ENCODE results near the gene ERC1.
"Not testable (repeated sequence)": the region's sequence is repeated elsewhere in the genome, so short reads cannot be mapped to it uniquely, and the experiment has no call there.

Gene ERC1

DNA sequence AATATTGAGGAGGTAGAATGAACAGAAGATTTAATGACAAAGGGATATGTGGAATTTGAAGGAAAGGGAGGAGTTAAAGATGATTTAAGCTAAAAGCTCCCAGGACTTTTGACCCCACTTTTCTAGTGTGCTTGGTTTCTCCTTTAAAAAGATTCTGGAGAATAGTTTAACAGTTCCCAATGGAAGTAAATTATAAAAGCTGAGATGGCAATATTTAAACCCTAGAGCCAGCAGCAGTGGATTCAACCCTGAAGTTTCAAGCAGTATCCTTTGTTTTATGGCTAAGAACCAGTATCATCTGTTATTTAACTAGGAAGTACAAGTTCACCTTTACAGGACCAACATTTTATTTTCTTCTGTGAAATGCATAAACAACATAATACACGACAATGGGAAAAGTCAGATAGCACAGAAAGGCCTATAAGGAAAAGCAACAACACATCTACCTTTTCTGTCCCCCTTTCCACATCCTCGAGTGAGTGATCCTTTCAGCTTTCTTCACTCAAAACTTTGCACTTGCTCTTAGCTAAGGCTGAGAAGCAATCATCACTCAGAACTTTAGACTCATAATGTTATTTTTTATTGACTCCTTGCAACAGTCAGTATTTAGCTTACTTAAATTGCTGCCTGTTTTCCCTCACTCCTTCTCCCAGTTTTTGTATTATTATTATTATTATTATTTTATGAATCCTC, 338.9 kb downstream of the ERC1 start:
- no peak overlapping the region for H3K4me3 ChIP-seq (ENCODE audit: low read depth, low read length)
- TF ChIP-seq, protein P1, sequence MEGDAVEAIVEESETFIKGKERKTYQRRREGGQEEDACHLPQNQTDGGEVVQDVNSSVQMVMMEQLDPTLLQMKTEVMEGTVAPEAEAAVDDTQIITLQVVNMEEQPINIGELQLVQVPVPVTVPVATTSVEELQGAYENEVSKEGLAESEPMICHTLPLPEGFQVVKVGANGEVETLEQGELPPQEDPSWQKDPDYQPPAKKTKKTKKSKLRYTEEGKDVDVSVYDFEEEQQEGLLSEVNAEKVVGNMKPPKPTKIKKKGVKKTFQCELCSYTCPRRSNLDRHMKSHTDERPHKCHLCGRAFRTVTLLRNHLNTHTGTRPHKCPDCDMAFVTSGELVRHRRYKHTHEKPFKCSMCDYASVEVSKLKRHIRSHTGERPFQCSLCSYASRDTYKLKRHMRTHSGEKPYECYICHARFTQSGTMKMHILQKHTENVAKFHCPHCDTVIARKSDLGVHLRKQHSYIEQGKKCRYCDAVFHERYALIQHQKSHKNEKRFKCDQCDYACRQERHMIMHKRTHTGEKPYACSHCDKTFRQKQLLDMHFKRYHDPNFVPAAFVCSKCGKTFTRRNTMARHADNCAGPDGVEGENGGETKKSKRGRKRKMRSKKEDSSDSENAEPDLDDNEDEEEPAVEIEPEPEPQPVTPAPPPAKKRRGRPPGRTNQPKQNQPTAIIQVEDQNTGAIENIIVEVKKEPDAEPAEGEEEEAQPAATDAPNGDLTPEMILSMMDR (IDR thresholded peaks at IDR 0.05; ENCODE audit: borderline replicate concordance, insufficient read depth, low read depth, low read length) = no peak

DNA sequence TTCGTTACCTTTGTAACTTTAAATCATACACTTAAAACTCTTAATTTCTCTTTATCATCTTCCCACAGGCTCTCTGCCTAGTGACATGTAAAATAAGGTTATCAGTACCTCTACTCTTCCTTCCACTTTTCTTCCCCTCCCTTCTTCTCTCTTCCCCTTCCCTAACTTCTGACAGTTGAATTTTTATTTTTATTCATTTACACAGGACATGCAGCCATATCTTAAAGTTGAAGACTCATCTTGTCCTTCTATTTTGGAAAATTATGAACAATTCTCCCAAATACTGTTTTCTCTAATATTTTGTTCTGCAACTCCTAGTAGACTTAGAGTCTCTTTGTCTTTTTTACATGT, 339.4 kb downstream of the ERC1 start:
- TF ChIP-seq, protein P1 (IDR thresholded peaks at IDR 0.05; ENCODE audit: borderline replicate concordance, insufficient read depth, low read depth, low read length) = no peak
- no peak overlapping the region for H3K4me3 ChIP-seq (ENCODE audit: low read depth, low read length)

DNA sequence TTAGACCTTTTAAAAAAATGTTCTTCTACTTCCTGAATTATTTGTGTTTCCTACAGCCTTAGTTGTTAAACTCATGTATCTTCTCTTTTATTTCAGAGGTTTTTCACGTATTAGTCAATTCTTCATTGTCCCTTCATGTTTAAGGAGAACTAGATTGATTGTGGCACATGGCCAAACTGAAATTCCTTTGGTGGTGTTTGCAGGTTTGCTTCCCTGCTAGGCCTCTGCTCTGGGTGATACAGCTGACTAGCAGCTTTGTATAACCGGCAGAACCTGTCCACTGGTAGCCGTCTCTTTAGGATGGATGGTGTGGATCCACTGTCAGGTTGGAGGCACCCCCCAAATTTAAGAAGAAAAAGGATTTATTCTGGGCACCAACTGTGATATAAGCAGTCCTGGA, 341.3 kb downstream of the ERC1 start:
- H3K4me3 ChIP-seq (ENCODE audit: low read depth, low read length) = no peak overlapping the region
- TF ChIP-seq, protein P1 (IDR thresholded peaks at IDR 0.05; ENCODE audit: borderline replicate concordance, insufficient read depth, low read depth, low read length) = no peak

DNA sequence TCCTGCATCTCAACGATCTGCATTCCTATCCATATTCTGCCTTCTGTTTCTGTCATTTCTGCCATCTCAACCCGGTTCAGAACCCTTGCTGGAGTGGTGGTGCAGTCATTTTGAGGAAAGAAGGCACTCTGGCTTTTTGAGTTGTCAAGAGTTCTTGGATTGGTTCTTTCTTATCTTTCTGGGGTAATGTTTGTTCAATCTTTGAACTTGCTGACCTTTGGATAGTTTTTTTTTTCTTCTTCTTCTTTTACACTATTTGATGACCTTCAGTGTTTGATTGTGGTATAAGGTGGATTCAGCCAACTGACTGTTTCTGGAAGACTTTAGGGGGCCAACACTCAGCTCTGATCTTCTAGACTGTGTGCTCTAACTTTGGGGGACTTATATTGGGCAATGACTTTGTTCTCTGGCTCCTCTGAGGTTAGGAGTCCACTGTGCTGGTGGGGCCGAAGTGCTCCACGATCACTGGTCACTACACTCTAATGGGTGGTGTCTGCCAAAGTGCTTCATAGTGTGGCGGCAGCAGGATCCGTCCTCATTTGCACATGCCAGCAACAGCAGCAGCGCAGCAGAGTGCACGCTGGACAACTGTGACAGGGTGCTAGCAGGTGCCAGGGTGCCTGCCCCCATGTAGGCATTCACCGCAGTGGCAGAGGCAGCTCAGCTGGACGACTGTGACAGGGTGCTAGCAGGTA, 347.6 kb downstream of the ERC1 start:
- no peak overlapping the region for H3K4me3 ChIP-seq (ENCODE audit: low read depth, low read length)
- TF ChIP-seq, protein P1 (IDR thresholded peaks at IDR 0.05; ENCODE audit: borderline replicate concordance, insufficient read depth, low read depth, low read length) = no peak

DNA sequence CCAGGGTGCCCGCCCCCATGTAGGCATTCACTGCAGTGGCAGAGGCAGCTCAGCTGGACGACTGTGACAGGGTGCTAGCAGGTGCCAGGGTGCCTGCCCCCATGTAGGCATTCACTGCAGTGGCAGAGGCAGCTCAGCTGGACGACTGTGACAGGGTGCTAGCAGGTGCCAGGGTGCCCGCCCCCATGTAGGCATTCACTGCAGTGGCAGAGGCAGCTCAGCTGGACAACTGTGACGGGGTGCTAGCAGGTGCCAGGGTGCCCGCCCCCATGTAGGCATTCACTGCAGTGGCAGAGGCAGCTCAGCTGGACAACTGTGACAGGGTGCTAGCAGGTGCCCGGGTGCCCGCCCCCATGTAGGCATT, 348.1 kb downstream of the ERC1 start:
- not testable (repeated sequence) for H3K4me3 ChIP-seq (ENCODE audit: low read depth, low read length)

DNA sequence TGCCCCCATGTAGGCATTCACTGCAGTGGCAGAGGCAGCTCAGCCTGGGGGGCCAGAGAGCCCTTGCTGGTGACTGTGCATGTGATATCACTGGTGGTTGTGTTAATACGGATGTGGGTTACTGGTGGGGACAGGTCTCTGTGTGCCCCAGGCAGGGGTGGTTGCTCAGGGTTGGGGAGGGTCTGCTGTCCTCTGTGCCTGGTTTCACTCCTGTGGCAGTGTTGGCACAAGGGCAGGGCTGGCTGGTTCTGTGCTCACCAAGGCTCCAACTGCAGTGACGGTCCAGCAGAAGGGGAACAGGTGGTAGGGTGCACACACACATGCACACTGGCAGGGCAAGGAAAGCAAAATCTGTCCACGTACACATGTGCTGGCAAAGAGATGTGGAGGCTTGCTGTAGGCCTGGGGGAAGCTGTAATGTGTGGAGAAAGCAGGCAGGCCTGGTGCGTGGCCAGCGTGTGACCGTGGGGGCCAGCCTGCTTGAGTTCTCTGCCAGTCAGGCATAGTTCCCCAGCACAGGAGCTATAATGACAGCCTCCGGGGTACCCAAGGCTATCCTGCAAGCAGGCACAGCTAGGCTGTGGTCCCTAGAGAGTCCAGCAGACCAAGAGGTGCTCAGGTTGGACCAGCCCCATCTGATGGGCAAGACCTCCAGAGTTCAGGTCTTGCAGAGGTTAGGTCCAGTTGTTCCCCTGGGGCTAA, 348.7 kb downstream of the ERC1 start:
- TF ChIP-seq, protein P1 (IDR thresholded peaks at IDR 0.05; ENCODE audit: borderline replicate concordance, insufficient read depth, low read depth, low read length) = no peak
- H3K4me3 ChIP-seq (ENCODE audit: low read depth, low read length) = no peak overlapping the region

DNA sequence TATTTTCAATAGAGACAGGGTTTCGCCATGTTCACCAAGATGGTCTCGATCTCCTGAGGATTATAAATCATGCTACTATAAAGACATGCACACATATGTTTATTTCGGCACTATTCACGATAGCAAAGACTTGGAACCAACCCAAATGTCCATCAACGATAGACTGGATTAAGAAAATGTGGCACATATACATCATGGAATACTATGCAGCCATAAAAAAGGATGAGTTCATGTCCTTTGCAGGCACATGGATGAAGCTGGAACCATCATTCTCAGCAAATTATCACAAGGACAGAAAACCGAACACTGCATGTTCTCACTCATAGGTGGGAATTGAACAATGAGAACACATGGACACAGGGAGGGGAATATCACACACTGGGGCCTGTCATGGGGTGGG, 350.2 kb downstream of the ERC1 start:
- H3K4me3 ChIP-seq (ENCODE audit: low read depth, low read length) = not testable (repeated sequence)

DNA sequence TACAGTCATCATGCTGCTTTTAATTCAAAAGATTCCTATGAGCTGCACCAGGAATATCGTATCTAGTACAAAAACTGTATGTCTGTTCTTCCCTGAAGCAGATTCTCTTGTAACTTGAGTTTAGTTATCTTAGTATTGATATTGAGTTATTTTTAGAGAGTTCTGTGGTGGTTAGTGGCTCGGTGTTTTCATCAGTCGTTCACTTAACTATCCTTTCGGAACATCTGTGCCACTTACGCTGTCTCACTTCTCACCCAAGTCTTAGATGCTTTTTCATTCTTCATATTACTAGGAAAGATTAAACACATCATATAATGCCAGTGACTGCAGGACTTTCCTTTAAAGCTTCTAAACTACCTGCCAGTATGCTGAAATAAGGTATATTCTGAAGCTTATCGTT, 352.4 kb downstream of the ERC1 start:
- H3K4me3 ChIP-seq (ENCODE audit: low read depth, low read length) = no peak overlapping the region
- TF ChIP-seq, protein P1 (IDR thresholded peaks at IDR 0.05; ENCODE audit: borderline replicate concordance, insufficient read depth, low read depth, low read length) = no peak

Data from GM12875 (cell line).